Measurements from ENCODE around the gene GATA1.

Gene GATA1

DNA sequence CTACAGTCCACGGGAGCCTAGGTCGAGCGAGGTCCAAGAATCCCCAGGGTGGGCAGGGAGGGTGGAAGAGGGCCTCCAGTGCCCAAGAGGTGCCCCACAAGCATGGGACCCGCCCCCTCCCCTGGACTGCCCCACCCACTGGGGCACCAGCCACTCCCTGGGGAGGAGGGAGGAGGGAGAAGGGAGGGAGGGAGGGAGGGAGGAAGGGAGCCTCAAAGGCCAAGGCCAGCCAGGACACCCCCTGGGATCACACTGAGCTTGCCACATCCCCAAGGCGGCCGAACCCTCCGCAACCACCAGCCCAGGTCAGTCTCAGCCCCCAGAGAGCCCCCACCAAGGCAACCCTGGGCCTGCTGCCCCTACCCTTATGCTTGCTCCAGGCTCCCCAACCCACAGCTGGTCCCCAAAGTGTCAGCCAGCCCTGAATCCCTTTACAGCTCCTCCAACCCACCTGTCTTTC lies at the start of gene GATA1:
Gene GATA1, plus strand, starts transcription at position 250 of the 460 bp plus-strand sequence. CDS start 4,520 bp downstream, outside the sequence.
- no peak for DNase-seq

DNA sequence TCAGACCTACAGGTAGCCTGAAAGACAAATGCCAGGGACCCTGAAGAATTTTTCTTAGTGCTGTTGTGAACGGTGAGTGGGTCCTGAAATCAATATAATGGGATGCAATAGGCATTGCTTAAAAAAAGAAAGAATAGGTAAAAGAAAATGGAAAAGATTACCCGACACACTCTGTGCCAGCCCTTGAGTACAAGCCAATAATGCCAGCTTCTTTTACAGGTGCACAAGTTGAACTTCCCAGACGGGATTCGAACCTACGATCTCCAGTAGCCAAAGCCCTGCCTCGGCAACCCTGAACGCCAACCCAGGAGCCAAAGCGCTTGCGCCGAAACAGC lies 49.5 kb upstream of the GATA1 start:
- DNase-seq = no peak

DNA sequence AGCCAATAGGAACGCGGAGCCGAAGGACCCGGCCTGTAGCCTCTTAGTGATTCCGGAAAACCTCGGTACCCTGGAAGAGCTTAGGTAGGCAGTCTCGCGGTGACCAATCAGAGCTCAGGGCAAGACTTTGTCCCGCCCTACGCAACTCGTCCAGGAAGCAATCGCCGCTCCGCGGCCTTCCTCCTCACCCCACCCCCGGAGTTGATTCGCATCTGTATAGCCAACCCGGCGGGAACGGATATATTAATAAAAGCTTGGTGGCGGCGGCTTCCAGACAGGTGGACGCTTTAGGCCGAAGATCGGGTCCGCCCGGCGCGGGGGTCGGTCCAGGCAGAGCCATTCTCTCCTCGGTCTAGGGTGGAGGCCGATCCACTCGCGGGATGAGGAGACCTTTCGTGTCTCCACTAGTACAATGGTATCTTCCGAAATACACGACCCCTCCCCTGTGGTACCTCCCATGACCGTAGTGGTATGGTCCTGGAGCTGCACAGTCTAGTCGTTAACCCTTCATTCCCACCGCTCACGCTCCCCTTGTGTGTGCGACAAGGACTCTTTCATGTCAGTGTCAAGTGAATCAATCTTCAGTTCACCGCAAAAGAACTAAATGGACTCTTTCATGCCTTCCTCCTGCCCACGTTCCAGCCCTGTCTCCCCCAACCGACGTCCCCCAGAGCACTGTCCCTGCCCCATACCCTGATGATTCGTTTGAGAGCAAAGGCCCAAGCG lies 49.0 kb upstream of the GATA1 start:
- DNase-seq = peak; percentile 67 to 87

DNA sequence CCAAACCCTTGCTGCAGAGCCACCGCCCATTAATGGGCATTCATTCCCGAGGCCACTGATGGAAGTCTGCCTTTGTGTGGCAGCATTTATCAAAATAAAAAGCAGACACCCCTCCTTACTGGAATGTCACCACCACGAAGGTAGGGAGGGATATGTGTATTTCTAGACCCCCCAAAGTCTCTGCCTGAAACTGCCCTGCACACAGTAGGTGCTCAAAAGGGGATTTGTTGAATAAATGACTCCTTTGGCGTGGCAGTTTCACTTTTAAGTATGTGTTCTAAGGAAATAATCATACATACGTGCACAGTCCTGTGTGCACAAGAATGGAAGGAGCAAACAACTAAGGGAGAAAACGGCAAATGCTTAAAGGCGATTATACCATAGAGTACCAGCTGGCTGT lies 48.5 kb upstream of the GATA1 start:
- DNase-seq = no peak

DNA sequence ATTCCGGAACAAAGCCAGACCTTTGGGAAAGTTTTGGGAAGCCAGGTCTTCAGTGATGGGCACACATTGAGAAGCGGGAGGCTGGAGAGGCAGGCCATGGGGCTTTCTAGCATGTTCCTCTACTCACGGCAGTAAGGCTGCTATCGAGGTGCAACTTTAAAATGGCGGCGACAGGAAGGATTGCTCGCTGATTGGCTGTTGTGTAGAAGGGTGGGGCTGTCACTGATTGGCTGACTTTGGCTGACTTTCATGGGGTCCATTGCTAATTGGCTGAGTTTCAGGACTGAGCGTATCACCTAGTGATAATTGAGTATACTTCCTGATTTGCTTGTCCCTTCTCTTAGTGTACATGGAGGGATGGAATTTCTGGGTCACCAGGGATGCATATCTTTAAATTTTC lies 44.6 kb upstream of the GATA1 start:
- no peak for DNase-seq

DNA sequence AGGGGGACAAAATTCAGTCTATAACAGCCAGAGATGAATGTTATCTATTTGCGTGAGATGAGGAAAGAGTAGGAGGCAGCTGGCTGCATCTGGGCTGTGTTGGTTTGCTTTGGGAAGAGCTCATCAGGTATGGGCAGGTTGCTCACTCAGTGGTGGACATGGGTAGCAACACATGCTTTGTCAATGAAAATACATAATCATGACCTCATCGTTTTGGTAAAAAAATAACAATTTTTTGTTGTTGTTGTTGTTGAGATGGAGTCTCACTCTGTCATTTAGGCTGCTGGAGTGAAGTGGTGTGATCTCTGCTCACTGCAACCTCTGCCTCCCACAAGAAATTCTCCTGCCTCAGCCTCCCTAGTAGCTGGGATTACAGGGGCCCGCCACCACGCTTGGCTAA lies 41.2 kb upstream of the GATA1 start:
- DNase-seq = no peak

DNA sequence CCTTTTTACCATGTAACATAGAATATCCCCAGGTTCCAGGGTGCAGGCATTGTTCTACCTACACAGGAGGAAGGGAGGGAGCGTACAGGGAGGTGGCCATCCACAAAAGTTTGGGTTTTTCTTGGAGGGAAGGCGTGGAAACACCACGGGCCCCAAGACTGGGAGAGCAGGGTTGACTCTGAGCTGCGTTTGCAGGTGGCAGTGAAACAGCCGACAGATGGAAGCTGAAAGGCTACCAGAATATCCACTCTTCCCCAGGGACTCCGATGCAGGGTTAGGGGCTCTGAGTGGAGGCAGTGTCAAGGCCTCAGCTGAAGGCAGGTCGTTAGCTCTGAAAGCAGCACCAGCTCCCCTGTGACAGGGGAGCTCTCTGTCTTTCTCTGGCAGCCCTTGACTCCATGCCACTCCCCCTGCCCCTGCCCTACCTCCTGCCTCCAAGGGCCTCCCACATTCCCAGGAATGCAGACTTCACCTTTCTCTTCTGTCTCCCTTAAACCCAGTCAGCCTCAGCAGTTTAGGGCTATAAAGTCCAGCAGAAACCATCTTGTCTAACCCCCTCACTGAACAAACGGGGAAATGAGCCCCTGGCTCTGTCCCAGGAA lies 38.9 kb upstream of the GATA1 start:
- no peak for DNase-seq

DNA sequence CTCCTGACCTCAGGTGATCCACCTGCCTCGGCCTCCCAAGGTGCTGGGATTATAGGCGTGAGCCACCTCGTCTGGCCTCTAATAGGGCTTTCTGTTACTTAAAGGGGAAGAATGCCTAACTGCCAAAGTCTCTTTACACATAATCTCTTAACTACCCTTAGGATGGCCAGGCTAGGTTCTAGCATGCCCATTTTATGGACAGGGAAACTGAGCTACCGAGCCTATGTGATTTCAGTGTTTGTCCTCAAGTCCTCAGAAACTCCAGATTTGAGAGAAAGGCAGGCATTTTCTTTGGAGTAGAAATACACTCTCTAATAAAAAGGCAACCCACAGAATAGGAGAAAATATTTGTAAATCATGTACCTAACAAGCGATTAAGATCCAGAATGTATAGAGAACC lies 37.2 kb upstream of the GATA1 start:
- no peak for DNase-seq

DNA sequence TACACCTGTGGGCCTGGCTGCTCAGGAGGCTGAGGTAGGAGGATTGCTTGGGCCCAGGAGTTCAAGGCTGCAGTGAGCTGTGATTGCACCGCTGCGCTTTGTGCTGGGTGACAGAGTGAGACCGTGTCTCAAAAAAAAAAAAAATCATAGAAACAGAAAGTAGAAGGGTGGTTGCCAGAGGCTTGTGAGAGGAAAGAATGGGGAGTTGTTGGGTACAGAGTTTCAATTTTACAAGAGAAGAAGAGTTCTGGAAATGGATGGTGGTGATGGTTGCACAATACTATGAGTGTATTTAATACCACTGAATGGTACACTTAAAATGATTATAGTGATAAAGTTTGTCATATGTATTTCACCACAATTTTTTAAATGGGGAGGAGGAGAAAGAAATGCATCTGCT lies 35.0 kb upstream of the GATA1 start:
- no peak for DNase-seq

DNA sequence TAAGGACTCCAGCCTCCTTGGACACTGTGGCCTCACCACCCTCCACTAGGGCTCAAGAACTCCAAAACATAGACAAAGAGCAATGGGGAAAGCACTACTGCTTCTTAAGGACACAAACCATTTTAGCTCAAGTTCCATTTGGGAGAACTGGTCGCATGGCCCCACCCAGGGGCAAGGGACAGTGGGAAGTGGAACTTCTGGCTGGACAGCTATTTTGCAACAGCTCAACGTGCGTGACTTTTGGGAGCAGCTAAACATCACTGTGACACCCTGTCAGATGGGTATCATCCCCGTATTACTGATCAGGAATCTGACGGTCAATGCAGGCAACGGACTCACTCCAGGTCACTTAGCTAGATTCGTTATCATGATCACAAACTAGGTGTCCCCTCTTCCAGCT lies 33.9 kb upstream of the GATA1 start:
- no peak for DNase-seq

DNA sequence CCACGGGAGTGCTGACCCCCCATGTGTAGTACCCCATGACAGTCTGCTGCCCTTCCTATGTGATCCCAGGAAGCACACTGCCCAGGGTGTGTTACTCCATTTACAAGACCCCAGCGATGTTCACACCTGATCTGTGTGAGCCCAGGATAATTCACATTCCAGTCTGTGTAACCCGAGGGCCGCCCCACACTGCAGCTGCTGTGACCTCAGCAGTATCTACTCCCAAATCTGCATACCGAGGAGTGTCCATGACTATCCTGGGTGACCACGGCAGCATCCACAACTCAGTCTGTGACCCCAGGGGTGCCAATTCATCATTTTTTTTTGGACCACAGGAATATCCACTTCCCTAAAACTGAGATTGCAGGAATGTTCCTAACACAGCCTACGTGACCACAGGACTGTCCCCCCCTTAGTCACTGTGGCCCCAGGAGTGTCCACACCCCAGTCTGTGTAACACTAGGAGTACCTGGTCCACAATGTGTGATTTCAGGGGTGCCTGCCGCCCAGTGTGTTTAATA lies 32.6 kb upstream of the GATA1 start:
- no peak for DNase-seq

DNA sequence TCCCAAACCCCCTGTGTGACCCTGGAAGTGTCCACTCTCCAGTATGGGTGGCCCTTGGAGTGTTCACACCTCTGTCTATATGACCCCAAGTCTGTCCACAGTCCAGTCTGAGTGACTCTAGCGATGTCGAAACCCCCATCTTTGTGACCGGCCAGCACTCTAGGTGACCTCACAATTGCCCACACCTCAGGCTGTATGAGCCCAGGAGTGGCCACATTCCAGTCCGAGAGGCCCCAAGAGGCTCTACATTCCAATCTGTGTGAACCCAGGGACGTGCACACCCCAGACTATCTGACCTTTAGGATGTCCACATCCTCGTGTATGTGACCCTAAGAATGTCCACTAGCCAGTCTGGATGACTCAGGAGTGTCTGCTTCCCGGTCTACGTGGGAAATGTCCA lies 32.2 kb upstream of the GATA1 start:
- DNase-seq = no peak

DNA sequence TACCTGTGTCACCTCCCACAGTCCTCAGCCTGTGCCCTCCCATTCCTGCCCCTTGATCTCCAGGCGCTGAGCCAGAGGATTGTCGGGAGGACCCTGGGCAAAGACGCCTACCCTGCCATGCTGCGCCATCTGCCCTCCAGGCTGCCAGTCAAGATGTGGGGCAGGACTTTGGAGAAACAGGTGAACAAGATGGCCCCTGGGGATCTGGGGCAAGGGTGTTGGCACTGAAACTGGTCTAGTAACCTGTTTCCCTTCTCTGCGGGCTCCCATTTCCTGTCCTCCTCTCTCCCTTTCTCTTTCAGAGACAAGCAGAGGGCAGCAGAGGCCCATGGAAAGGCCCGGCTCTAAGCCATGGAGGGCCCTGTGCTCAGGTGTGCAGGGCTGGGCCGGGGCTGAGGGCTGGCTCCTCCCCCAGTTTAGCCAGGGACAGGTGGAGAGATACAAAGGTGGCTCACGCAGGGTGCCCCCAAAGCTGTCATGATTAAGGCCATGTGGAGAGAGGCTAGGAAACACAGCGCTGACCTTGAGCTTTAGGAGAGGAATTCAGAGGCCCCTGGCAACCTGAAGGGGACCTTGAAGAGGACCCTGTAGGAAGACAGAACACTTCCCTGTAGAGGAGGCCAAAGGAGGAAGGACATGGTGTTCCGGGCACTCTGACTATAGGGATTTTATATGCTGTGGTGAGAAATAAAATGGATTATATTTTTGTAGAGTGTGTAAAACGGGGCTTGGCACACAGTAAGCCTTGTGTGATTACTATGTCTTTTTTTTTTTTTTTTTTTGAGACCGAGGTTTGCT lies 24.5 kb upstream of the GATA1 start, which contains the start of gene GLOD5:
Gene GLOD5, plus strand, starts transcription at position 74 of the 798 bp plus-strand sequence. Its CDS starts 44 bp downstream, at position 118.
- no peak for DNase-seq

DNA sequence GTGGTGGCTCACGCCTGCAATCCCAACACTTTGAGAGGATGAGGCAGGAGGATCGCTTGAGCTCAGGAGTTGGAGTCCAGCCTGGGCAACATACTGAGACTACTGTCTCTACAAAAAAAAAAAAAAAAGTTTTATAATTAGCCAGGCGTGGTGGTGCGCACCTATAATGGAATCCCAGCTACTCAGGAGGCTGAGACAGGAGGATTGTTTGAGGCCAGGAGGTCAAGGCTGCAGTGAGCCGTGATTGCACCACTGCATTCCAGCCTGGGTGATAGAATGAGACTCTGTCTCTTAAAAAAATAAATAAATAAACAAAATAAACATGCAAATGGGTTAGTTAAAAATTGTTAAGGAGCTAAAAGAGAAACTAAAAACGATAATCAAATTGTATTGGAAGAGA lies 17.2 kb upstream of the GATA1 start:
- DNase-seq = no peak

DNA sequence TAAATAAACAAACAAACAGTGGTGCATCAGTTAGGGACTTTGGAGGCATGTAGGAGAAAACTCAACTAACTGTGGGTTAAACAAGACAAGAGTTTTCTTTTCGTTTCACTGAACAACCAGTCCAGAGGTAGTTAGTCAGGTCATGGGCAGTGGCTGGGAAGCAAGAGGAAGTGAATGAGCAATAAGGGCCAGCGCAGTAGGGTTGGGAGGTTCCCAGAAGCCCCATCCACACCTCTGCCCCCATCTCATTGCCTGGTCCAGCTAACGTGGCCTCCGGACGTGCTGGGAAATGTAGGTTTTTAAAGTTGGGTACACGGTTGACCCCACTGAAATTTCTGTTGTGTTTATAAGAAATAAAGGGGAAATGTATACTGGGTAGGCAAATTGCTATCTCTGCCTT lies 16.1 kb upstream of the GATA1 start:
- no peak for DNase-seq

DNA sequence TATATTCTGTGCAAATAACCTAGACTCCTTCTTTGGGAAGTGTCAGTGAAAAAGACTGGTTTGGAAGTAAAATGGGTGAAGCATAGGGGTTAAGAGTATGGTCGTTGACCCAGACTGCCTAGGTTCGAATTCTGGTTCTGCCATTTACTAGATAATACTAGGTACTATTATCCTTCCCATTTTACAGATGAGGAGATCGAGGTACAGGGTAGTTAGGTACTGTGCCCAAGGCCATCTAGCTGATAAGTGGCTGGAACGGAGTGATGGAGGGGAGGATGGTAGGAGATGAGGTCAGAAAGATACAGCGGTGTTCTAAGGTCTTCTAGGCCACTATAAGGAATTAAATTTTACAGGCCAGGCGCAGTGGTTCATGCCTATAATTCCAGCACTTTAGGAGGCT lies 13.8 kb upstream of the GATA1 start:
- no peak for DNase-seq

DNA sequence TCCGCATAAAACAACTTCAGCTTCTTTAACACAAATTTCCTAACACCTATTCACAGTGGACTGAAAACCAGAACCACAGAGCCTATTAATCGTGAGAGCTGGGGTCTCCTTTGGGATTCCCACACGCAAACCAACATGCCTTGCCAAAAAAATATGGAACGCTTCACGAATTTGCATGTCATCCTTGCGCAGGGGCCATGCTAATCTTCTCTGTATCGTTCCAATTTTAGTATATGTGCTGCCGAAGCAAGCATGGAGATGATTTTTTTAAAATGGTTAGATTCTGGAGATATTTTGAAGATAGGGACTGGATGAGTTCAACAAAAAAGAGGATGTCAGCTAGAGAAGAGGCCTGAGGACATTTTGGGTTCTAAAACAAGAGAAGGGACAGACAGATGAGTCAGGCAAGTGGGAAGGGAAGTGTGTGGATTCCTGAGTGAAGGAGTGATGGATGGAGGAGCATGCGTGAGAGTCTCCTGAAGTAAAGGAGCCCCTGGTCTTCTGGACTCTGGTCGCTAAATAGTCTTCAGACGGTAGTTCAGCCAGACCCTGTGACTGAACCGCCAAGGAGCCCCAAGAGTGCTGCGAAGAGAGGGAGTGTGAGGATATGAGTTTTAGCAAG lies 9.5 kb upstream of the GATA1 start:
- no peak for DNase-seq

DNA sequence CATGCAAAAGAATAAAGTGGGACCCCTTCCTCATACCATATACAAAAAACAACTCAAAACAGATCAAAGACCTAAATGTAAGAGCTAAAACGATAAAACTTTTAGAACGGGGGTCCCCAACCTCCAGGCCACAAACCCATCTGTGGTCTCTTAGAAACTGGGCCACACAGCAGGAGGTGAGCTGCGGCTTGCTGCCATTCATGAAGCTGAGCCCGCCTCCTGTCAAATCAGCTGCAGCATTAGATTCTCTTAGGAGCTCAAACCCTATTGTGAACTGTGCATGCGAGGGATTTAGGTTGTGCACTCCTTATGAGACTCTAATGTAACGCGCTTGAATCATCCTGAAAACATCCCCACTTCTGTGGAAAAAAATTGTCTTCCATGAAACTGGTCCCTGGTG lies 7.0 kb upstream of the GATA1 start:
- DNase-seq = no peak

DNA sequence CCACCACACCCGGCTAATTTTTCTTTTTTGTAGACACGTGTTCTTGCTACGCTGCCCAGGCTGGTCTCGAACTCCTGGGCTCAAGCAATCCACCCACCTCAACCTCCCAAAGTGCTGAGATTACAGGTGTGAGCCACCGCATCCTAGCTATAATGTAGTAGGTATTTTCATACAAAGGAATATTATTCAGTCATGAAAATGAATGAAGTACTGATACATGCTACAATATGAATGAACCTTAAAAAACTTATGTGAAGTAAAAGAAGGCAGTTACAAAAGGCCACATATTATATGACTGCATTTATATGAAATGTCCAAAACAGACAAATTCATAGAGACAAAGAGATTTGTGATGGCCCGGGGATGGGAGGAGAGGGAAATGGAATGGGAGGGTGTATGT lies 4.7 kb upstream of the GATA1 start:
- DNase-seq = no peak

DNA sequence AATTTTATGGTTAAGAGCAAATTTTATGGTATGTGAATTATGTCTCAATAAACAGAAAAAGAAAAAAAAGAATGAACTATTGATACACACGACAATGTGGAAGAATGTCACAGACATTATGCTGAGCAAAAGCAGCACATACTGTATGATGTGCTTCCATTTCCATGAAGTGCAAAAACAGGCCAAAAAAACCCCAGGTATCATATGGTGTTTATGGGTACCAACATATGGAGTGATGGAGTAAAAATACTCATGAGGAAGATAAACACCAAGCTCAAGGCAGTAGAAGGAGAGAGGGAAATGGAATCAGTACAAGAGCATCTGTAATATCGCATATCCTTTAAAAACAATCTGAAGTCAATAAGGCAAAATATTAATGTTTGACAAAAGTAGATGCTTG lies 4.2 kb upstream of the GATA1 start:
- no peak for DNase-seq

DNA sequence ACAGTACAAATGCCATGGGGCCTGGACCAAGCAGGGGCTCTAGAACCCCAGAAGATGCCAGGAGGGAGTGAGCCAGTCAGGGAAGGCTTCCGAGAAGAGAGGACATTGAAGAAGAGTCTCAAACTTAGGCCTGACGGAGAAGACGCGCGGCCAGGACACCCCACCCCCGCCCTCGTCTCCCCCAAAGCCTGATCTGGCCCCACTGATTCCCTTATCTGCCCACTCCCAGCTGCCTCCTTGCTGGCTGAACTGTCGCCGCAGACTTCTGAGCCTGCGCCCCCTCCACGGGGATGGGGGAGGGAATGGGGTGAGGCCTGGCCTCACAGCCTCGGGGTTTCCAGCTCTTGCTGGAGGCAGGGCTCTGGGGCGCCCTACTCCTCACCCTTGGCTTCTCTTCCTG lies 3.6 kb upstream of the GATA1 start:
- no peak for DNase-seq

DNA sequence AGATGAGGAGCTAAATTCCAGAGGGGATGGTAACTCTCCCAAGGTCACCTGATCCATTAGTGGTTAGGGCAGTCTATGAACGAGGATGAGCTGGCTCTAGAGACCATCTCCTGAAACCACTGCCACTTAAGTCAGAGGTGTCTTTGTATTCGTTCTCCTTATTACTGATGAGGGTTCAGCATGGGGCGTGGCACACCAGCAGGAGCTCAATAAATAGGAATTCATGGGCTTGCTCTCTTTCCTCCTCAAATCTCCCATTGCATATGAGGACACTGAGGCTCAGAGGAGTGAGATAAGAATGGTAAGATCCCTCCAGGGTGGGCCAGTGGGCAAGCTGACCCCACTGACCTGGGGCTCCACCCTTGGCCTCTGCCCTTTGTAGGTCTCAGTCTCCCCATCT lies 1.7 kb upstream of the GATA1 start:
- no peak for DNase-seq

DNA sequence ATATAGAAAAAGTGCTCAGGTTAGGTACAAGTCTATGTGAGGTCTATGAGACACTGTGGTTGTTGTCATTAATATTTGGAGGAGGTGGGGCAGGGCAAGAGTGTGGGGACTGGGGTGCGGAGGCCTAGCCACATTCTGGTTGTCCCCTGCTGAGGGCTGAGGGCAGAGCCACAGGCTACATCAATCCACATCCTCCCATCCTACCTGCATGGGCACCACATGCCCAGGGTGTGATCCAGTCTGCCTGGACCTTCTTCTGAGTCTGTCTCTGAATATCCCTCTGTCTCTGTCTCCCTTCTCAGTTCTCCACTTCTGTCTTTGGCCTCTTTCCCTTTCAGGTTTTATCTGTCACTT lies 1.2 kb upstream of the GATA1 start:
- DNase-seq = no peak

Data from SW 1271 (cell line).